ENCODE results near the gene KIAA0513.

DNA sequence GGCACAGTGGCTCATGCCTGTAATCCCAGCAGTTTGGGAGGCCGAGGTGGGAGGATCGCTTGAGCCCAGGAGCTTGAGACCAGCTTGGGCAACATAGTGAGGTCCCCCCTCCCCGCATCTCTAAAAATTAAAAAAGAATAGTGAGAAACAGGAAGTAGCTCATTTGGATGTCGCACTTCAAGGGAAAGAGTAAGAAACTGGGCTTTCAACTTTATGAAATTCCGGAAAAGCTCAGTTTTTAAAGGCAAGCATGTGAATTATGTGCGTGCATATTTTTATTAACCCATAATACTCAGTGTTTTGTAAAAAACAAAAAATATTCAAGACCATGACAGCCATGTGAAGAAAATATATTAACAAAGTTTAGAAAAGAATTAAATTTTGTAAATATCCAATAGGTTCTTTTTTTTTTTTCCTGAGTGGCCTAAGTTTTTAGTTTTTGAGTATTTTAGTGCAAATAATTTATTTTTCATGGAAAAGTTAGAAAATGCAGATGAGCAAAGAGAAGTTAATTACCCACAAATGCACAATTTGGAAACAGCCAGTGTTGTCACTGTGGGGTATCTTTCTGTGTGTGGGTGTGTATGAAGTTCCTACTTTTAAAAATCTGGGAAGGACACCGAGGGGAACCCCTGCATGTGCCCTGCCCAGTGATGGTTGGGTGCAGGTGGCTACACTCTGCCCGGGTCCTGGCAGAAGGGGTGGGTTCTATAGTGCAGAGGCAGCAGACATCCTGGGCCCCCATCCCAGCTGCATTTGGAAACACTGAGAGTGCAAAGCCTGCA, 44.7 kb downstream of the KIAA0513 start:
- TF ChIP-seq, protein P1, sequence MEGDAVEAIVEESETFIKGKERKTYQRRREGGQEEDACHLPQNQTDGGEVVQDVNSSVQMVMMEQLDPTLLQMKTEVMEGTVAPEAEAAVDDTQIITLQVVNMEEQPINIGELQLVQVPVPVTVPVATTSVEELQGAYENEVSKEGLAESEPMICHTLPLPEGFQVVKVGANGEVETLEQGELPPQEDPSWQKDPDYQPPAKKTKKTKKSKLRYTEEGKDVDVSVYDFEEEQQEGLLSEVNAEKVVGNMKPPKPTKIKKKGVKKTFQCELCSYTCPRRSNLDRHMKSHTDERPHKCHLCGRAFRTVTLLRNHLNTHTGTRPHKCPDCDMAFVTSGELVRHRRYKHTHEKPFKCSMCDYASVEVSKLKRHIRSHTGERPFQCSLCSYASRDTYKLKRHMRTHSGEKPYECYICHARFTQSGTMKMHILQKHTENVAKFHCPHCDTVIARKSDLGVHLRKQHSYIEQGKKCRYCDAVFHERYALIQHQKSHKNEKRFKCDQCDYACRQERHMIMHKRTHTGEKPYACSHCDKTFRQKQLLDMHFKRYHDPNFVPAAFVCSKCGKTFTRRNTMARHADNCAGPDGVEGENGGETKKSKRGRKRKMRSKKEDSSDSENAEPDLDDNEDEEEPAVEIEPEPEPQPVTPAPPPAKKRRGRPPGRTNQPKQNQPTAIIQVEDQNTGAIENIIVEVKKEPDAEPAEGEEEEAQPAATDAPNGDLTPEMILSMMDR (IDR thresholded peaks at IDR 0.05; ENCODE audit: insufficient read depth, low read length), result no peak
- TF ChIP-seq POLR2AphosphoS5 (IDR thresholded peaks at IDR 0.05; ENCODE audit: low read depth), result no peak
